HG03342 (cell line): ENCODE data around the gene SAMD11.
"Not testable (repeated sequence)": the region's sequence is repeated elsewhere in the genome, so short reads cannot be mapped to it uniquely, and the experiment has no call there.

Experiments used
- ATAC-seq: cut with Tn5 transposase; IDR thresholded peaks from one replicate; pipeline ENCODE4 v1.9.1; 2021; ENCODE audit warnings: mild to moderate bottlenecking, moderate library complexity; ENCODE audit not compliant: unreplicated experiment

SAMD11 gene

DNA sequence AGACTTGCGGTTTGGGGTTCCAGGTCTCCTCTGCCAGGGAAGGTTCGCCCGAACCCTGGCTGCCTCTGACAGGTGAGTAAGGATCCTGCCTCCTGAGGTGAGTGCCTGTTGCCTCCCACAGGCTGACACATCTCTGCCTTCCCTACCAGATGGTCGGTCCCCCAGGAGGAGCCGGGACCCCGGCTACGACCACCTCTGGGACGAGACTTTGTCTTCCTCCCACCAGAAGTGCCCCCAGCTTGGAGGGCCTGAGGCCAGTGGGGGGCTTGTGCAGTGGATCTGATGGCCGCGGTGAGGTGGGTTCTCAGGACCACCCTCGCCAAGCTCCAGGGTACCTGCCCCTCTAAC is 50.5 kb downstream of the SAMD11 start:
- no peak for ATAC-seq

DNA sequence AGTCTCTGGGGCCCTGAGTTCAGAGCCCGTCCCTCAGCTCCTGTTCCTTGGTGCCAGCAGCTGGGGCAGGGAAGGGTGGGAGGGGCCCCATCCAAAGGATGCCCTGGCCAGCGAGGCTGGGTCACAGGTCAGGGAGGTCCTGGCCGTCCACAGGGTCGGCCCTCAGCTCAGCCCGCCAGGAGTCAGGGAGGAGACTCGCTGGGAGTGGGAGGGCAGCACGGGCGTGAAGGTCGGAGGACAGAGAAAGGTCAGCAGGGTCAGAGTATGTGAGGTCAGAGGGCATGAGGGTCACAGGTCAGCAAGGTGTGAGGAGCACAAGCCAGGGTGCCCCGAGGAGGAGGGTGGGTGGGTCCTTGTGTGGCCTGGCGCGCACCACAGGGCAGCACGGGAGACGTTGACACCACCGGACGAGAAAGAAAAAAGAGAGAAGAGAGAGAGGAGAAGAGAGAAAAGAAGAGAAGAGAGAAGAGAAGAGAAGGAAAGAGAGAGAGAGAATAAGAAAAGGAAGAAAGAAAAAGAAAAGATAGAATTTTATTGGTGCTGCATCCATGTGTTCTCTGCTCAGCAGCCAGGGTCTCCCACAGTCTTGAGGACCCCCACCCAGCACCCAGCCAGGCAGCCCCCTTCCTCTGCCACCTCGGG is 51.1 kb downstream of the SAMD11 start:
- ATAC-seq: no peak

DNA sequence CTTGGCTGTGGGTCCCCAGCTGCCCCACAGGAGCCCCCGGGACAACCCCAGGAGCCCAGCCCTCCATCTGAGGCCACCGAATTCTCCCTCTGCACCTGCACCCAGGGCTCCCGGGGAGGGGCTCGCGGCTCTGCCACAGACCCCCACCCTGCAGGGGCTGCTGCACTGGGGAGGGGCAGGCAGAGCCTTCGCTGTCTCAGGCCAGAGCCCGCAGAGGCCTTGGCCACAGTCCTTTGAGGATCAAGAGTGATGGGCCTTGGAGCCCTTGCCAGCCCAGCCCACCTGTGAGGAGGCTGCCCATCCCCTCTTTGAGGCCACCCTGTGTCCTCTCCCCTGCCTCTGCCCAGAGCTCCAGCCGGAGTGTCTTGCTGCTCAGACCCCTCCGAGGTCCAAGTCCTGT is 51.6 kb downstream of the SAMD11 start:
- ATAC-seq: no peak

DNA sequence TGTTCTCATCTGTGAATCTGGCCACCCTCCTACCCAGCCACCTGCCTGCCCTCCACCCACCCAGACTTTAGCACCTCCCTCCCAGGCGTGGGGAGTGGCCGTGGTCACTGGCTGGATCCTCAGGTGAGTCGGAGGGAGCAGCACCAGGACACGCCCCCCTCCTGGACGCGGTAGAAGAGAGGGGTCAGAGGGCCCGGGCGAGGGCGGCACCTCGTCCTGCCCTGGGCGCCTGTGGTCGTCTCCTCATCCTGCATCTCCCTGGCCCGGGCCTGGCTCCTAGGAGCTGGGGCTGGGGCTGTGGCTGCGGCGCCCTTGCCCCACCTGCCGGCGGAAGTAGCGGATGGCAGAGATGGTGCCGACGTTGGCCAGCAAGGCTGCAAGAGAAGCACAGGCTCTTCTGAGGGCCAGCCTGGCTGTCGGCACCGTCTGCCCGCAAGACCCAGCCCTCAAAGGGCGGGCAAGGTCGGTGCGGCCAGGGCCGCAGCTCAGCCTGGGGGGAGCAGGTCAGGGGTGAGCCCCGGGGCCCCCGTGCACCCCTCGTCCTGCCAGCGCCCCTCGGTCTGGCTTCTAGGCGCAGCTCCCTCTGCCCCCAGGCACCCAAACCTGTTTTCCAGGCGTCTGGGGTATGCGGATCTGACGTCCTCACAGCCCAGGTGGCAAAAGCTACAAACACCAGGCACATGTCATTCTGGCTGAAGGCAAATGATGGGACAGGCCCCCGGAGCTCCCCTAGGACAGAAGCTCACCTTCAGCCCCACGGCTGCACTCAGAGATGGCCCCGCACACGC is 52.4 kb downstream of the SAMD11 start:
- ATAC-seq: no peak

DNA sequence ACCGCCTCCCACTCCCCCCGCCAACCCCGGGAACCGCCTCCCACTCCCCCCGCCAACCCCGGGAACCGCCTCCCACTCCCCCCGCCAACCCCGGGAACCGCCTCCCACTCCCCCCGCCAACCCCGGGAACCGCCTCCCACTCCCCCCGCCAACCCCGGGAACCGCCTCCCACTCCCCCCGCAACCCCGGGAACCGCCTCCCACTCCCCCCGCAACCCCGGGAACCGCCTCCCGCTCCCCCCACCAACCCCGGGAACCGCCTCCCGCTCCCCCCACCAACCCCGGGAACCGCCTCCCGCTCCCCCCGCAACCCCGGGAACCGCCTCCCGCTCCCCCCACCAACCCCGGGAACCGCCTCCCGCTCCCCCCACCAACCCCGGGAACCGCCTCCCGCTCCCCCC is 53.1 kb downstream of the SAMD11 start:
- ATAC-seq: not testable (repeated sequence)

DNA sequence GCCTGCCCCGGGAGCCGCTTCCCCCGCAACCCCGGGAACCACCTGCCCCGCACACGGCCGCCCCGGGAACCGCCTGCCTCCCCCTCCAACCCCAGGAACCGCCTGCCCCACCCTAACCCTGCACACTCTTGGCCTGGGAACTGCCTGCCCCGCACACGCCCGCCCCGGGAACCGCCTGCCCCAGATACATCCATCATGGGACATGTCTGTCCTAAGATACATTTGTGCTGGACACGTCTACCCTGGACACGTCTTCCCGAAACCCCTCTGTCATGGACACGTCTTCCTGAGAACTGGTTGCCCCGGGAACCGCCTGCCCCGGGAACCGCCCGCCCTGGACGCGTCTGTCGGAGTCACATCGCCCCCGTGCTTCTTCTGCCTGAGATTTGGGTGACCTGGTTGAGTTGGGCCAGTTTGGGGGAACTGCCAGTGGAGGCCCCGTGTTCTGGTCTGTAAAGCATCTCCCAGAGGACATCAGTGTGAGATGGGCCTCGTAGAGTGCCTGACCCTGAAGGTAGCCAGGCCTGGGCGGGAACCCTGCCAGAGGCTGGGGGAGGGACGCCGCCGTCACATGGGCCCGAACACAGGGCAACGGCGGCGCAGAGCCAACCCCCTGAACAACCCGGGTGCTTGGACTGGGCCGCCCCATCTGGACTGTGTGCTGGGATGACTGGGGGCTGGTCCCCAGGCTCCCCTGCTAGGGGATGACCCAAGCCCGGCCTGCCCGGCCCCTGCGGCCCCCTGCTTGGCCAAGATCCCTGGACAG is 54.5 kb downstream of the SAMD11 start:
- no peak for ATAC-seq

DNA sequence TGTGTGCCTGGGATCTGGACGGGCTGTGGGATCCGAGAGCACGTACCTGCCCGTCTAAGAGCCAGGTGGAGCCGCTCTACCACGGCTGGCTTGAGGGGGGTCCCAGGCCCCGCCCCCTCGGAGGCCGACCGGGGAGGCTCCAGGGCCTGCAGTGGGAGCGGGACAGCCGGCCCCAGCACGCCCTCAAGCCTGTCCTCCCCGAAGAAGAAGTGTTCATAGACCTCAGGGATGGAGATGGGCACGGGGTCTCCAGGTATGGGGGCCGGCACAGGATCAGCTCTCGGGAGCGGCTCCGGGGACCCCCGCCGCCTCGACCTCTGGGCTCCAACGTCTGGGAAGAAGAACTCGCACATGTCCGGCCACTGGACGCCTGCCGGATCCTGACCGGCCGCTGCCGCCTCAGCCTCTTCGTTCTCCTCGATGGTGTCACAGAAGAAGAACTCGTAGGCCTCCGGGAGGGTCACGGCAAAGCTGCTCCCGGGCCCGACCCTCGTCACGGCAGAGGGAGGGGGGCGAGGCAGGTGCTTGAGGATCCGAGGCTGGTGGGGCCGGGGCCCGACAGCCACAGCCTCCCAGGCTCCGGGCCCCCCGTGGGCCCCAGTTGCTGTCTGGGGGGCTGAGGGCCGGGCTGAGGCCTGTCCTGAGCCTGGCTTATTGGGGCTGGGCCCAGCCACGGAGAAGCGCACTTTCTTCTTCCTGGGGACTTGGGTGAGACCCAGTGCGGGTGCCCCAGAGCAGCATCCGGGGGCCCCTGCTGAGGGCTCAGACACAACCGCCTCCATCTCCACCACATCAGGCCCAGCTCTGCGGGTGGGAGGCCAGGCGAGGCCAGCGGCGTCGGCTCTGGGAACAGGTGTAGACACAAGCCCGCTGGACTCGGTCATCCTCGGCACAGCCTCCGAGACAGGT is 55.4 kb downstream of the SAMD11 start:
- no peak for ATAC-seq

DNA sequence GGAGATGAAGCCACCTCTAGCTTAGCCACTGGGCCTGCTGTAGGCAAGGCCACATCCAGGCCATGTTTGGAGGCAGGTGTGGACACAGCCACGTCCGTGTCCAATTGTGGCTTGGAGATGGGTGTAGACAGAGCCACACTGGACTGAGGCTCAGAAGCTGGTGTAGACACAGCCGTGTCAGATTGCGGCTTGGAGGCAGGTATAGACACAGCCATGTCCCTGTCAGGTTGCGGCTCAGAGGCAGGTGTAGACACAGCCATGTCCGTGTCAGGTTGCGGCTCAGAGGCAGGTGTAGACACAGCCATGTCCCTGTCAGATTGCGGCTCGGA is 56.0 kb downstream of the SAMD11 start:
- no peak for ATAC-seq

DNA sequence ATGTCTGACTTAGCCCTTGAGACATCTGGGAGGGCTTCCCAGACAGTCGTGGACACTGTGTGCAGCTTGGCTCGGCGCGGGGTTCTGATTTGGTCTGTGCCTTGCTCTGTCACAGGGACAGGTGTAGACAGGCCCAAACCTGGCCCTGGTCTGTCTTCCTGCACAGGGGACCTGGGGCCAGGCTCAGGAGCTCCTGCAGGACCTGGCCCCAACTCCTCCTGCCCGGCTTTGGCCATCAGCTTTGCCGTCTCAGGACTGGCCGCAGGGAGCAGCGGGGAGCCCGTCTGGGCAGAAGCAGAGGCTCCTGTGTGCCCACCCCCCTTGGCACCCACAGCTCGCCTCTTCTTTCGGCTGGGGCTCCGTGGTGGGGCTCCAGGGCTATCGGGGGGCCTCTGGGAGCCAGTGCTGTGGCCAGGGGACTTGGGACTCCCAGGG is 56.4 kb downstream of the SAMD11 start:
- no peak for ATAC-seq

DNA sequence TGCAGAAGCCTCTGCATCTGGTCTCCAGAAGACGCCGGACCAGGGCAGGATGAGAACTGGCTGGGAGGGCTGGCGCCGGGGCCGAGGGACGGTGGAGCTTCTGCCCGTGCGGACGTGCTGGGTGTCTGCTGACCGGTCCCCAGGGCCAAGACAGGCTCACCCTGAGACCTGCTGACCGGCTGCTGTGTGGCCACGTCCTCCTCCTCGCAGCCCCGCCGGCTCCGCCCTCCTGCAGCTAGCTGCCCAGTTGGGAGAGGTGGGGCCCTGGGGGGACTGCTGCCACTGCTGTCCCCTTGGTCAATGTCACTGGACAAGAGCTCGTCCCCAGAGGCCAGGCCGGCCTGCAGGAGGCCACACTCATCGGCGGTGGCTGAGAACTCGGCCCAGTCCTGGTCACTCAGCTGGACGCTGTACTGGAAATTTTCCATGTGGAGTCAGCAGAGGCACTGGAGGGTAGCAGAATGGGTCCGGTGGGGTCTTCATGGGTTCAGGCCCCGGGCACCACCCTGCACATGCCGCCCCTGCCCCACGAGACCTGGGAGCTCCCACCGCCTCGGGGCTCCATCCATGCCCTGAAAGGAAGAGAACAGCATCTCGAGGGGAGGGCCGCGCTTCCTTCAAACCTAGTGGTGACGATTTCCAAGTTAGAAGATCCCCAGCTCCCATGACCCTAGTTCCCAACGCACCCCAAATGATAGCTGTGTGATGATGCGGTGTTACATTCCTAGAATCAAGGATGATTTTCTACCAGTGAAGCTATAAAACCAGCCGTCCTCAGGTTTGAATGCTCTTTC is 57.1 kb downstream of the SAMD11 start:
- no peak for ATAC-seq

DNA sequence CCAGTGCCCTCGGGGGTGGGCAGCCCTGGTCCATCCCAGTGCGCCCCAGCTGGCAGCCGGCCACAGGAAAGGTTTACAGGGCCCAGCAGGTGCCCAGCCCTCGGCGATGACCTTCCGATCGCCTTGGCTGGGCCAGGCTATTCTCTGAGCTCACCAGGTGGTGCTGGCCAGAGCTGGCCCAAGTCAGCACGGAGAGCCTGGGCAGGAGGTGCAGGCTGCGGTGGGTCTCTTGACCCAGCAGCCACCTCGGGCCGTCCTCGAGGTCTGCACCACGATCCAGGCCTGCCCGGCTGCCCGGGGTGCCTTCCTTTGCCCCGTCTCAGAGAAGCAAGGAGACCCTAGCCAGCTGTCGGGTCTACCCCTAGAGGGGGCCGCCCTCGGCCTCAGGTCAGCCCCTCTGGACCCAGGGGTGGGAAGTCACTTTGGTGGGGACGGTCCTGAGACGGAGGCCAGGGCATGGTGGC is 57.8 kb downstream of the SAMD11 start:
- ATAC-seq: no peak

DNA sequence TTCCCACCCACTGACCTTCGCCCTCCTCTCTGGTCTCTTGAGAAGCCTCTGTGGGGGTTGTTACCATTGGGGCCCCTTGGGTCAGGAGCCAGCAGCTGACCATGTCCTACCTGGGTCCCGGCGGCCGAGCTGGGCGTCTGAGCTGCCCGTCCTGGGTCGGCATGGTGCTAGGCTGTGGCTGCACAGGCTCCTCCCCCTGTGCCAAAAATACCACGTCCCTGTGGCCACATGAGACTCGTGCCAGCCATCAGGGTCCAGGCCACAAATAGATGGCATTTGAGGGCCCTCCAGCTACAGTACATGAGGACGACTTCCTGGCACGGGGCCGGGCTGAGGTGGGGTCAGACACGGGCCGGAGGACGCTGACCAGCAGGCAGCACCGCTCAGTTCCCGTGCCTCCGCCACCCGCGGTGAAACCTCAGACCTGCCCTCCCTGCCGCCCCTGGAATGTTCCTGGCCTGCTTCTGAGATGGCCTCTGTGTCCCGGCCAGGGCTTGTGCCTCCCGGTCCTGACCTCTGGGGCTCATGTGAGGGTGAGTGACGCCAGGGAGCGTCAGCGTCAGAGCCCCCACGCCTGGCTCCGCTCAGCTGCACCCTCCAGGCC is 58.3 kb downstream of the SAMD11 start, which contains the start of gene PERM1:
TSS of gene PERM1 (minus strand) at position 139 of the 604 bp plus-strand sequence. CDS start 1,064 bp downstream, outside the sequence.
- ATAC-seq: no peak

DNA sequence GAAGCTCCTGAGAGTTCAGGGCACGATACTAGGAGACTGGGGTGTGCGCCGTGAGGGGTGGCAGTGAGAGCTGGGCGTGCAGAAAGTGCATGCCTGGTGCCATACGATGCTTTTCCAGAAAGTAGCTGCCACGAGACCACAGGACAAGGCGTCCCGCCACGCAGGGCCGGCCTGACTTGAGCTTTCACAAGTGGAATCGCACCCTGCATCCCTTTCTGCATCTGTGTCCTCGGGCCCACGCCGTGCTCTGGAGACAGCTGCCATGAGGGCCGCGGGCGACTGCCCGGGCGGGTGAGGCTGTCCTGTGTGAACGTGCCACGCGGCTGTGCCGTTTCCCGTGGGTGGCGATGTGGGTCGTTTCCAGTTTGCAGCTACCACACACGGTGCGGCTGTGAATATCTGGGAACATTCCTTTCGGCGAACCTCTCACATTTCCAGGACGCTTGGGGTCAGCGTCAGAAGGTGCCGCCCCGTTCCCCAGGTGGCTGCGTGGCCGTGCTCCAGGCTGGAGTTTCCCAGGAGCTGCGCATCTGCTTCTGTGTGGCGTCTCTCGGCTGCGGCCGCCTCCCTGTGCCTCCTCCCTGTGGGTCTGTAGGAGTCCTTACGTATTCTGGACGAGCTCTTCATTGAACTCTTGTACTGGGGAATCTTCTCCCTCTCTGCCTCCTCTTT is 59.2 kb downstream of the SAMD11 start:
- ATAC-seq: no peak

DNA sequence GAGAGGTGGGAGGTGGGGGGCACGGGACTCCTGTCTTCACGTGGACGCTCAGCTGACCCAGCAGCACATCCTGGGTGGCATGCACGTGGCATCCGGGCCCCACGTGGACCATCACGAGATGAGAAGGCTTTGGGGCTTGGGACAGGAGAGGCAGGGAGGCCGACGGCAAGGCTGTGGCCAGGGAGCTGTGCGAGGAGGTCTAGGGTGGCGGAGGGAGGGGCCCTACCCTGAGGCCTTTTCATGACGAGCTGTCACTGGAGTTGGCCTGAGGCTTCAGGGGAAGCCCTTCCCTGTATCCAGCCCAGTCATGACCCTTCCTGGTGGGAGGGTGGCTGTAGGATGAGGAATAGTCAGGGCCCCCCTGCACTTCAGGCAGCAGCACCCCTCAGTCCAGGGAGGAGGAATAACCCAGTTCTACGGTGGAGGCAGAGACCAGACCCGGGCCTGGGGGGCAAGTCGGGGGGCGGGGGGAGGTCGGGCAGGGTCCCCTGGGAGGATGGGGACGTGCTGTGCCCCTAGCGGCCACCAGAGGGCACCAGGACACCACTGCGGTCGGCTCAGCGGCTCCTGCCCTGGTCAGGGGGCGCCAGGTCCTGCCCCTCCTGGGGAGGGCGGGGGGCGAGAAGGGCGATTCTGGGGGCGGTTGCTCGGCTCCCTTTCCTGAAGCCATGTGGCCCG is 60.2 kb downstream of the SAMD11 start:
- no peak for ATAC-seq

DNA sequence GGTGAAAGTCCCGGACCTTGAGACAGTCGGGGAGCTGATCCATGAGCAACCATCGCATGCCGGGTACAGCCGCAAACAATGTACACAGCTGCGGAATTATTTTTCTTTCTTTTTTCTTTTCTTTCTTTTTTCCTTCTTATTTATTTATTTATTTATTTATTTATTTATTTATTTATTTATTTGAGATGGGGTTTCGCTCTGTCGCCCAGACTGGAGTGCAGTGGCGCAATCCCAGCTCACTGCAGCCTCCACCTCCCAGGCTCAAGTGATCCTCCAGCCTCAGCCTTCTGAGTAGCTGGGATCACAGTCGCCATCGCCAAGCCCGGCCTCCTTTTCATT is 60.7 kb downstream of the SAMD11 start:
- no peak for ATAC-seq

DNA sequence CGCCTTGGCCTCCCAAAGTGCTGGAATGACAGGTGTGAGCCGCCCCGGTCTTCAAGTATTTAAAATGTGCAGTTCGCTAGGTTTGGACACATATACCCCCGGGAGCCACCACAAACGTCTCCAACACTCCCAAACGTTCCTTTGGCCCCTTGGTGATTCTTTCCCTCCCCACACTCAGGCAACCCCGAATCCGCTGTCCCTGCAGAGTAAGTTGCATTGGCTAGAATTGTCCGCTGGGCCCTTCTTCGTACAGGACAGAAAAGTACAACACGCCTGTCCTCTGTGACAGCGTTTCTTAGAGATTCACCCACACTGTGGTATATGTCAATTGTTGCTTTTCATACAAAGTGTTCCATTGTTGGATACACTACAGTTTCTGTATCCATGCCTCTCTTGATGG is 61.4 kb downstream of the SAMD11 start:
- ATAC-seq: no peak

DNA sequence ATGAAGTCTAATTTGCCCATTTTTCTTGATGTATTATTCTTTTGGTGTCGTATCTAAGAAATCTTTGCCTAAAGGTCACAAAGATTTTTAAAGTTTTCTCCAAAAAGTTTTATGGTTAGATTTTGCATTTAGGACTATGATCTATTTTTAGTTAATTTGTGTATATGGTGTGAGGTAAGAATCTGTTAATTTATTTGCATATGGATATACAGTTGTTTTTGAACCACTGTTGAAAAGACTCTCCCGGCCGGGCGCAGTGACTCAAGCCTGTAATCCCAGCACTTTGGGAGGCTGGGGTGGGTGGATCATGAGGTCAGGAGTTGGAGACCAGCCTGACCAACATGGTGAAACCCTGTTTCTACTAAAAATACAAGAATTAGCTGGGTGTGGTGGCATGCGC is 64.3 kb downstream of the SAMD11 start:
- ATAC-seq: not testable (repeated sequence)

DNA sequence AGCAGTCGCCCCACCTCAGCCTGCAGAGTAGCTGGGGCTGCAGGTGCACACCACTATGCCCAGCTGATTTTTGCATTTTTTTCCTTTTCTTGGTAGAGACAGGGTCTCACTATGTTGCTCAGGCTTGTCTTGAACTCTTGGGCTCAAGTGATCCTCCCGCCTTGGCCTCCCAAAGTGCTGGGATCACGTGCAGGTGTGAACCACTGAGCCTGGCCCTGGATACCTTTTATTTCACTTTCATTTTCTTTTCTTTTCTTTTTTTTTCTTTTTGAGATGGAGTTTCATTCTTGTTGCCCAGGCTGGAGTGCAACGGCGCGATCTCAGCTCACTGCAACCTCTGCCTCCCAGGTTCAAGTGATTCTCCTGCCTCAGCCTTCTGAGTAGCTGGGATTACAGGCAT is 67.6 kb downstream of the SAMD11 start:
- ATAC-seq: not testable (repeated sequence)

DNA sequence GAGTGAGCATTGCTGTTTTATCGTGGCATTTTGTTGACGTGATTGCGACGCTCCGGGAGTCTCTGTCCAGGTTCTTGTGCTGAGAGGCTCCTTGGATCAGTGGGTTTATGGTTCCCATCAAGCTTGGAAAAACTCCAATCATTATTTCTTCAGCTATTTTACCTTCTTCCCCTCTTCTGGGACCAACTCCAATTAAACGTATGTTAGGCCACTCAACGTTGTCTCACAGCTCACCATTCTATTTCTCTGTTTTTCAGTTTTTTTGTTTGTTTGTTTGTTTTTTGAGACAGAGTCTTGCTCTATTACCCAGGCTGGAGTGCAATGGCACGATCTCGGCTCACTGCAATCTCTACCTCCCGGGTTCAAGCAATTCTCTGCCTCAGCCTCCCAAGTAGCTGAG is 68.2 kb downstream of the SAMD11 start:
- ATAC-seq: no peak
